GM19395 (cell line): ENCODE data around the gene NMRK2.
"Not testable (repeated sequence)": the region's sequence is repeated elsewhere in the genome, so short reads cannot be mapped to it uniquely, and the experiment has no call there.

ENCODE experiments used
- ATAC-seq: cut with Tn5 transposase; IDR thresholded peaks from one replicate; pipeline ENCODE4 v1.9.1; 2021; ENCODE audit warnings: mild to moderate bottlenecking, moderate library complexity; ENCODE audit not compliant: unreplicated experiment

NMRK2 gene

GRCh38 chr19:3936506-3937442 lies 3.9 kb downstream of the NMRK2 start:
- ATAC-seq, result no peak

GRCh38 chr19:3938300-3938950 lies 5.6 kb downstream of the NMRK2 start:
- not testable (repeated sequence) for ATAC-seq

GRCh38 chr19:3942790-3943409 lies 10.0 kb downstream of the NMRK2 start:
- no peak for ATAC-seq

- no peak for ATAC-seq
Observed at GRCh38 chr19:3944018-3944721, 11.3 kb downstream of the NMRK2 start.

GRCh38 chr19:3945838-3946237 lies 13.0 kb downstream of the NMRK2 start:
- ATAC-seq, result no peak

- ATAC-seq, result not testable (repeated sequence)
Observed at GRCh38 chr19:3947316-3947933, 14.6 kb downstream of the NMRK2 start.

GRCh38 chr19:3949294-3949693 lies 16.4 kb downstream of the NMRK2 start:
- no peak for ATAC-seq

- ATAC-seq, result no peak
Observed at GRCh38 chr19:3949997-3950859, 17.4 kb downstream of the NMRK2 start.

GRCh38 chr19:3950871-3951861 lies 18.3 kb downstream of the NMRK2 start:
- ATAC-seq, result no peak

GRCh38 chr19:3952755-3953276 lies 19.9 kb downstream of the NMRK2 start:
- not testable (repeated sequence) for ATAC-seq

- no peak for ATAC-seq
Observed at GRCh38 chr19:3954107-3954506, 21.2 kb downstream of the NMRK2 start.

- not testable (repeated sequence) for ATAC-seq
Observed at GRCh38 chr19:3955276-3955675, 22.4 kb downstream of the NMRK2 start.

- no peak for ATAC-seq
Observed at GRCh38 chr19:3955688-3956087, 22.8 kb downstream of the NMRK2 start.

GRCh38 chr19:3958836-3959765 lies 26.2 kb downstream of the NMRK2 start:
- ATAC-seq, result no peak

GRCh38 chr19:3959766-3960131 lies 26.9 kb downstream of the NMRK2 start:
- no peak for ATAC-seq

GRCh38 chr19:3961007-3961406 lies 28.1 kb downstream of the NMRK2 start:
- ATAC-seq, result no peak
